Bone marrow (tissue), 2 donors: ENCODE results near the gene CETP.
"Not testable (repeated sequence)": the region's sequence is repeated elsewhere in the genome, so short reads cannot be mapped to it uniquely, and the experiment has no call there.

Source experiments
- DNase-seq, 2 donors: peaks; one replicate each; lab custom pipeline; 2025; lab: John Stamatoyannopoulos, UW

The CETP gene

GRCh38 chr16:56997931-56998330 is 36.2 kb downstream of the CETP start:
- DNase-seq = no peak

GRCh38 chr16:56998352-56998751 is 36.6 kb downstream of the CETP start:
- DNase-seq = no peak

- no peak for DNase-seq
Measured at GRCh38 chr16:56998861-56999260, 37.1 kb downstream of the CETP start.

- DNase-seq = no peak
Measured at GRCh38 chr16:56999409-57000270, 37.9 kb downstream of the CETP start.

GRCh38 chr16:57000271-57001025 is 38.7 kb downstream of the CETP start:
- no peak for DNase-seq

GRCh38 chr16:57001026-57001679 is 39.4 kb downstream of the CETP start:
- no peak for DNase-seq

- no peak for DNase-seq
Measured at GRCh38 chr16:57003439-57004386, 42.0 kb downstream of the CETP start.

GRCh38 chr16:57004387-57005250 is 42.9 kb downstream of the CETP start:
- DNase-seq = no peak

GRCh38 chr16:57005597-57005996 is 43.8 kb downstream of the CETP start:
- DNase-seq = not testable (repeated sequence)

GRCh38 chr16:57007050-57007449 is 45.3 kb downstream of the CETP start:
- DNase-seq = no peak

GRCh38 chr16:57007530-57007929 is 45.8 kb downstream of the CETP start:
- no peak for DNase-seq

- no peak for DNase-seq
Measured at GRCh38 chr16:57008440-57008839, 46.7 kb downstream of the CETP start.

GRCh38 chr16:57009643-57010170 is 48.0 kb downstream of the CETP start:
- DNase-seq = no peak

GRCh38 chr16:57012353-57012752 is 50.6 kb downstream of the CETP start:
- DNase-seq = no peak

- DNase-seq = no peak
Measured at GRCh38 chr16:57013229-57013628, 51.5 kb downstream of the CETP start.

GRCh38 chr16:57013902-57014301 is 52.2 kb downstream of the CETP start:
- no peak for DNase-seq

- no peak for DNase-seq
Measured at GRCh38 chr16:57016301-57016700, 54.6 kb downstream of the CETP start.

GRCh38 chr16:57016831-57017230 is 55.1 kb downstream of the CETP start:
- no peak for DNase-seq

GRCh38 chr16:57017251-57017650 is 55.5 kb downstream of the CETP start:
- no peak for DNase-seq

- no peak for DNase-seq
Measured at GRCh38 chr16:57019746-57020145, 58.0 kb downstream of the CETP start.
